ENCODE data around the gene TACR2.
"Not testable (repeated sequence)": the region's sequence is repeated elsewhere in the genome, so short reads cannot be mapped to it uniquely, and the experiment has no call there.

The TACR2 gene

GRCh38 chr10:69450395-69450794 is 33.7 kb upstream of the TACR2 start:
- not testable (repeated sequence) for DNase-seq

- DNase-seq, result peak; percentile 26
These were observed 33.1 kb upstream of the TACR2 start for GRCh38 chr10:69449841-69450240.

- DNase-seq, result no peak
These were observed 30.0 kb upstream of the TACR2 start for GRCh38 chr10:69446650-69447151.

- DNase-seq, result no peak
These were observed 29.5 kb upstream of the TACR2 start for GRCh38 chr10:69446229-69446628.

GRCh38 chr10:69445041-69445440 is 28.3 kb upstream of the TACR2 start:
- DNase-seq, result no peak

GRCh38 chr10:69443354-69443753 is 26.6 kb upstream of the TACR2 start:
- no peak for DNase-seq

- peak; percentile 50 for DNase-seq
These were observed 23.2 kb upstream of the TACR2 start for GRCh38 chr10:69439813-69440506.

- DNase-seq, result no peak
These were observed 22.6 kb upstream of the TACR2 start for GRCh38 chr10:69439350-69439739.

- DNase-seq, result no peak
These were observed 22.0 kb upstream of the TACR2 start for GRCh38 chr10:69438536-69439349.

- no peak for DNase-seq
These were observed 20.9 kb upstream of the TACR2 start for GRCh38 chr10:69437321-69438259.

- DNase-seq, result no peak
These were observed 19.3 kb upstream of the TACR2 start for GRCh38 chr10:69435966-69436520.

GRCh38 chr10:69434926-69435325 is 18.2 kb upstream of the TACR2 start:
- DNase-seq, result no peak

GRCh38 chr10:69434169-69434568 is 17.5 kb upstream of the TACR2 start:
- DNase-seq, result no peak

GRCh38 chr10:69428165-69428564 is 11.4 kb upstream of the TACR2 start:
- DNase-seq, result no peak

GRCh38 chr10:69426376-69426727 is 9.6 kb upstream of the TACR2 start:
- no peak for DNase-seq

GRCh38 chr10:69425511-69426298 is 9.0 kb upstream of the TACR2 start:
- DNase-seq, result peak; percentile 18

GRCh38 chr10:69425041-69425440 is 8.3 kb upstream of the TACR2 start:
- DNase-seq, result no peak

GRCh38 chr10:69422676-69423075 is 6.0 kb upstream of the TACR2 start:
- no peak for DNase-seq

- no peak for DNase-seq
These were observed 5.0 kb upstream of the TACR2 start for GRCh38 chr10:69421611-69422308.

- DNase-seq, result no peak
These were observed 3.0 kb upstream of the TACR2 start for GRCh38 chr10:69419744-69420126.

- no peak for DNase-seq
These were observed 2.5 kb upstream of the TACR2 start for GRCh38 chr10:69419096-69419743.
